Measurements from ENCODE around the gene UBE2D4.
"Not testable (repeated sequence)": the region's sequence is repeated elsewhere in the genome, so short reads cannot be mapped to it uniquely, and the experiment has no call there.

The UBE2D4 gene

DNA sequence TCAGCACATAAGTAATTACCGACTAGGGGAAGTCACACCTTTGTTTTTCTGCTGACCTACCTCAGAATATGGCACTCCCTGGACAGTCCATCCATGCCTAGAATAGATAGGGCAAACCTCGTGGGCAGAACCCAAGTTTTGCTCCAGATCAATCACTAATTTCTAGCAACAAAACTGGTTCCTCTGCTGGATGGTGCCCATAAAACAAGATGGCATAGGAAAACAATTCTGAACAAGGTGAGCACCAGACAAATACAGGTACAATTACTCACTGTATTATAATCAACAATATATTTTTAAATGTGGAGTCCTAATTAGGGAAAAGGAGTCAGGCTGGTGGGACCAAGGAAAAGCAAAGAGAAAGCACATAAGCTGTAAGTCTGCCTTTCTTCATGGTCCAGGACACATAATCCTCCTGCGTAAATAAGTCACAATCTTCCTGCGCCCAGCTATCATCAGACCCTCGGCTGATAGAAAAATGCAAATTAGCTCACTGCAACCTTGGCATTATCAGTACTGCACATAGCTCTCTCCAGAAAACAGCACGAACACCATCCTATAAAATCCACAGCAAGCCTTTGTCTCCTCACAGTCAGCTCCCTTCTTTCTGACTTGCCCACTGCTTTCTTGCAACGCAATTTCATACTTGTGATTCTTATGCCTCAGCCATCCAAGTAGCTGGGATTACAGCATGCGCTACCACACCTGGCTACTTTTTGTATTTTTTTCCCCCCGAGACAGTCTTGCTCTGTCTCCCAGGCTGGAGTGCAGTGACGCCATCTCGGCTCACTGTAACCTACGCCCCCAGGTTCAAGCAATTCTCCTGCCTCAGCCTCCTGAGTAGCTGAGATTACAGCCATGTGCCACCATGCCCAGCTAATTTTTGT, 34.9 kb upstream of the UBE2D4 start:
- DNase-seq (ENCODE audit: extremely low spot score): no peak
- ChIA-PET POLR2A (interaction anchor here (1.2 to 1.9 kb wide), 2 partner anchors 16 to 22 kb away, joined by 3 to 6 read pairs; partner anchors contain the start of gene MRPS24), CTCF (interaction anchor here (0.6 kb wide), 1 partner anchor 12 kb away, joined by 3 read pairs; no protein-coding TSS in a partner anchor)
- TF ChIP-seq SUZ12 (IDR thresholded peaks at IDR 0.05) (no peak), FOXK2 (IDR thresholded peaks at IDR 0.05) (no peak), SP1 (IDR thresholded peaks at IDR 0.05) (no peak), L3MBTL2 (conservative IDR thresholded peaks at IDR 0.05) (no peak), ARNT (IDR thresholded peaks at IDR 0.05) (no peak), TARDBP (IDR thresholded peaks at IDR 0.05) (no peak), ZNF384 (IDR thresholded peaks at IDR 0.05) (no peak), LEF1 (IDR thresholded peaks at IDR 0.05; ENCODE audit: borderline replicate concordance) (no peak)

DNA sequence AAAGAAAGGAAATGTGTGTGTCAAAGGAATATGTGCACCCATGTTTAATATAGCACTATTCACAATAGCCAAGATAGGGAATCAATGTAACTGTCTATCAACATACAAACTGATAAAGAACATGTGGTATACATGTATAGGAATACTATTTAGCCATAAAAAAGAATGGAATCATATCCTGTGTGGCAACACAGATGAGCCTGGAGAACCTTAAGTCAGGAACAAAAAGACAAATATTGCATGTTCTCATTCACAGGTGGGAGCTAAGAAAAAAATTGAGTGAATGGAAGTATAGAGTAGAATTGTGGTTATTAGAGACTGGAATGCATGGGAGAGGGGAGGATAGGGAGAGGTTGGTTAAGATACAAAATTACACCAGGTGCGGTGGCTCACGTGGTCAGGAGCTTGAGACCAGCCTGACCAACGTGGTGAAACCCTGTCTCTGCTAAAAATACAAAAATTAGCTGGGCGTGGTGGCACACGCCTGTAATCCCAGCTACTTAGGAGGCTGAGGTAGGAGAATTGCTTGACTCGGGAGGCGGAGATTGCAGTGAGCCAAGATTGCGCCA, 30.3 kb upstream of the UBE2D4 start:
- DNase-seq (ENCODE audit: extremely low spot score): no peak
- POLR2A ChIA-PET: no interaction called here
- TF ChIP-seq, protein P1, sequence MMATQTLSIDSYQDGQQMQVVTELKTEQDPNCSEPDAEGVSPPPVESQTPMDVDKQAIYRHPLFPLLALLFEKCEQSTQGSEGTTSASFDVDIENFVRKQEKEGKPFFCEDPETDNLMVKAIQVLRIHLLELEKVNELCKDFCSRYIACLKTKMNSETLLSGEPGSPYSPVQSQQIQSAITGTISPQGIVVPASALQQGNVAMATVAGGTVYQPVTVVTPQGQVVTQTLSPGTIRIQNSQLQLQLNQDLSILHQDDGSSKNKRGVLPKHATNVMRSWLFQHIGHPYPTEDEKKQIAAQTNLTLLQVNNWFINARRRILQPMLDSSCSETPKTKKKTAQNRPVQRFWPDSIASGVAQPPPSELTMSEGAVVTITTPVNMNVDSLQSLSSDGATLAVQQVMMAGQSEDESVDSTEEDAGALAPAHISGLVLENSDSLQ (IDR thresholded peaks at IDR 0.05): no peak
- no peak for TF ChIP-seq FOXA1 (IDR thresholded peaks at IDR 0.05)
- TF ChIP-seq FOXK2 (IDR thresholded peaks at IDR 0.05): no peak
- no peak for TF ChIP-seq LEF1 (IDR thresholded peaks at IDR 0.05; ENCODE audit: borderline replicate concordance)
- no peak for TF ChIP-seq HDGF (IDR thresholded peaks at IDR 0.05; ENCODE audit: borderline replicate concordance)
- no peak for TF ChIP-seq BHLHE40 (IDR thresholded peaks at IDR 0.05; ENCODE audit: borderline replicate concordance)
- TF ChIP-seq ZNF384 (IDR thresholded peaks at IDR 0.05): no peak
- TF ChIP-seq ARNT (IDR thresholded peaks at IDR 0.05): no peak
- TF ChIP-seq SUZ12 (IDR thresholded peaks at IDR 0.05): no peak
- CTCF ChIA-PET: no interaction called here

DNA sequence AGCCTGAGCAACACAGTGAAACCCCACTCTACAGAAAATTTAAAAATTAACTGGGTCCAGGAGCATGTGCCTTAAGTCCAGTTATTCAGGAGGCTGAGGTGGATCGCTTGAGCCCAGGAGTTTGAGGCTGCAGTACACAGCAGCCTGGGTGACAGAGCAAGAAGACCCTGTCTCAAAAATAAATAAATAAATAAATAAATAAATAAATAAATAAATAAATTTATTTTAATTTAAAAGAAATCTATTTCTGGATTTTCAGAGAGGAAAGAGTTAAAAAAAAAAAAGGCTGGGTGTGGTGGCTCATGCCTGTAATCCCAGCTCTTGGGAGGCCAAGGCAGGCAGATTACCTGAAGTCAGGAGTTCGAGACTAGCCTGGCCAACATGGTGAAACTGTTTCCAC, 27.7 kb upstream of the UBE2D4 start:
- DNase-seq (ENCODE audit: extremely low spot score); CTCF ChIA-PET; POLR2A ChIA-PET: not testable (repeated sequence)

DNA sequence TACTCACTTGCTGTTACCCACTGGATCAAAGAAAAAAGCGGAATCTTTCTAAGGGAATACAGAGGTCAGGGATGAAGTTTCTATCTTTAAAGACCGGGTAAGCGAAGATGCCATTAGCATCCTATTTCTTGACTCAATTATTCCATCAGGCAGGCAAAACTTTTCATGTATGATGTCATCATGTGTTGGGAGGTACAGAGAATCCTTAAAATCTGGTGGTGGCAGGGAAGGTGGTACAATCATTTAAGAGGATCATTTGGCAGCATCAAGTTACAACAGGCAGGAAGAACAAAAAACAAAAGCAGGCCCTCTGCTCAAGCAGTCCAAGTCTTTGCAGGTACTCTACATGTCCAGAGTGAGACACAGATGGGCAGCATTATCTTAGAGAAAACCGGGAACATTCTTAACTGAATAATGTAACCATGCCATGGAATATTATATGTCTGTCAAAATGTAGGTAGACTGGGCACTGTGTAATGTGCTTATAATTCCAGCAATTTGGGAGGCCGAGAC, 23.6 kb upstream of the UBE2D4 start:
- POLR2A ChIA-PET: no interaction called here

GRCh38 chr7:43904533-43905208, 21.6 kb upstream of the UBE2D4 start:
- no peak for DNase-seq (ENCODE audit: extremely low spot score)
- TF ChIP-seq TARDBP (IDR thresholded peaks at IDR 0.05) (no peak), FOXA1 (IDR thresholded peaks at IDR 0.05) (no peak), ARNT (IDR thresholded peaks at IDR 0.05) (no peak), CTBP1 (IDR thresholded peaks at IDR 0.05; ENCODE audit: borderline replicate concordance) (no peak), HDGF (IDR thresholded peaks at IDR 0.05; ENCODE audit: borderline replicate concordance) (no peak), LEF1 (IDR thresholded peaks at IDR 0.05; ENCODE audit: borderline replicate concordance) (no peak), SP1 (IDR thresholded peaks at IDR 0.05) (no peak), L3MBTL2 (conservative IDR thresholded peaks at IDR 0.05) (no peak), SUZ12 (IDR thresholded peaks at IDR 0.05) (no peak)
- TF ChIP-seq, protein P1 (IDR thresholded peaks at IDR 0.05): no peak
- CTCF ChIA-PET: interaction anchor here (0.6 to 1.1 kb wide), 2 partner anchors 65 to 115 kb away, joined by 3 read pairs; no protein-coding TSS in a partner anchor
- POLR2A ChIA-PET: interaction anchor here (1.3 to 1.4 kb wide), 2 partner anchors 22 to 35 kb away, joined by 7 to 8 read pairs; partner anchors contain the start of genes MRPS24 and UBE2D4

More for the DNA sequence above, 23.6 kb upstream of the UBE2D4 start:
- CTCF ChIA-PET: no interaction called here
- no peak for DNase-seq (ENCODE audit: extremely low spot score)
- TF ChIP-seq SP1 (IDR thresholded peaks at IDR 0.05) (no peak), ELF4 (IDR thresholded peaks at IDR 0.05) (no peak), L3MBTL2 (conservative IDR thresholded peaks at IDR 0.05) (no peak), TARDBP (IDR thresholded peaks at IDR 0.05) (no peak), HDGF (IDR thresholded peaks at IDR 0.05; ENCODE audit: borderline replicate concordance) (no peak), FOXA1 (IDR thresholded peaks at IDR 0.05) (no peak), LEF1 (IDR thresholded peaks at IDR 0.05; ENCODE audit: borderline replicate concordance) (no peak)

DNA sequence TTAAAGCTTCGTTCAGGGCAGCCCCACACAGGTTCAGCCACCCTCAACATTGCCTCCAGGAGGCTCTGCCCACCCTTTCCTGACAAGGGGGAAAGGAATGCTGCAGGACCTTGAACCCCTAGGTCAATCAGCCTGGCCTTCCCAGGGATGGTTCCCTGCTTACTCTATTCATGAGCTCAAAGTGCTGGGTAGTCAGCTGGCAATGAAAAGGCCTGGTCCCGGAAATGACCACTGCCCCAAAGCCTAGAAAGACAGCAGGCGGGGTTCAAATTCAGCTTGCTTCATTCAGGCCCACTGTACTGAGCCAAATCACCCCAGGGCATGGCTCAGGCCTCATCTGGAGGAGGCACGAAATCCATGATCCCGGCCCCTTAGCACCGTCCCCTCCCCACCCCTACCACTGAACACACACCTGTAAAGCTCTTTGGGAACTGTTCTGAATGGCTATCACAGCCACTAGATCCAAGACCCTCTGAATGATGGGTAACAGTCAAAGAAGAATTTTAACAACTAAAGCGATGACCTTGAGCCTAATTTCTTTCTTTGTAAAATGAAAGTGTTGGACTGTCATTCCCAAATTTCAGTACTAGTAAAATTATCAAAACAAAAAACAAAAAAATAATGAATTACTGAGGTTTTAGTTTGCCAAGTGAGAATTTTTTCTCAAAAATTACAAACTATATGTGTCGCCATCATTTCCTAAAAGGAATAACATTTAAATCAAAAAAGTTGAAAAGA, 20.9 kb upstream of the UBE2D4 start:
- ChIA-PET POLR2A (no interaction called here), CTCF (interaction anchor here (0.6 kb wide), 1 partner anchor 115 kb away, joined by 3 read pairs; no protein-coding TSS in a partner anchor)
- DNase-seq (ENCODE audit: extremely low spot score): no peak
- no peak for TF ChIP-seq NFRKB (IDR thresholded peaks at IDR 0.05)
- TF ChIP-seq LEF1 (IDR thresholded peaks at IDR 0.05; ENCODE audit: borderline replicate concordance): no peak
- TF ChIP-seq FOXM1 (IDR thresholded peaks at IDR 0.05; ENCODE audit: borderline replicate concordance): no peak
- TF ChIP-seq L3MBTL2 (conservative IDR thresholded peaks at IDR 0.05): no peak
- no peak for TF ChIP-seq SUZ12 (IDR thresholded peaks at IDR 0.05)
- TF ChIP-seq ZNF384 (IDR thresholded peaks at IDR 0.05): no peak
- no peak for TF ChIP-seq HDGF (IDR thresholded peaks at IDR 0.05; ENCODE audit: borderline replicate concordance)
- no peak for TF ChIP-seq TARDBP (IDR thresholded peaks at IDR 0.05)
- no peak for TF ChIP-seq BHLHE40 (IDR thresholded peaks at IDR 0.05; ENCODE audit: borderline replicate concordance)
- TF ChIP-seq, protein P1 (IDR thresholded peaks at IDR 0.05): no peak
